Measurements from ENCODE around the gene IL1R1.
"Not testable (repeated sequence)": the region's sequence is repeated elsewhere in the genome, so short reads cannot be mapped to it uniquely, and the experiment has no call there.

IL1R1 gene

GRCh38 chr2:102112271-102112670, 30.3 kb upstream of the IL1R1 start:
- DNase-seq, result no peak

DNA sequence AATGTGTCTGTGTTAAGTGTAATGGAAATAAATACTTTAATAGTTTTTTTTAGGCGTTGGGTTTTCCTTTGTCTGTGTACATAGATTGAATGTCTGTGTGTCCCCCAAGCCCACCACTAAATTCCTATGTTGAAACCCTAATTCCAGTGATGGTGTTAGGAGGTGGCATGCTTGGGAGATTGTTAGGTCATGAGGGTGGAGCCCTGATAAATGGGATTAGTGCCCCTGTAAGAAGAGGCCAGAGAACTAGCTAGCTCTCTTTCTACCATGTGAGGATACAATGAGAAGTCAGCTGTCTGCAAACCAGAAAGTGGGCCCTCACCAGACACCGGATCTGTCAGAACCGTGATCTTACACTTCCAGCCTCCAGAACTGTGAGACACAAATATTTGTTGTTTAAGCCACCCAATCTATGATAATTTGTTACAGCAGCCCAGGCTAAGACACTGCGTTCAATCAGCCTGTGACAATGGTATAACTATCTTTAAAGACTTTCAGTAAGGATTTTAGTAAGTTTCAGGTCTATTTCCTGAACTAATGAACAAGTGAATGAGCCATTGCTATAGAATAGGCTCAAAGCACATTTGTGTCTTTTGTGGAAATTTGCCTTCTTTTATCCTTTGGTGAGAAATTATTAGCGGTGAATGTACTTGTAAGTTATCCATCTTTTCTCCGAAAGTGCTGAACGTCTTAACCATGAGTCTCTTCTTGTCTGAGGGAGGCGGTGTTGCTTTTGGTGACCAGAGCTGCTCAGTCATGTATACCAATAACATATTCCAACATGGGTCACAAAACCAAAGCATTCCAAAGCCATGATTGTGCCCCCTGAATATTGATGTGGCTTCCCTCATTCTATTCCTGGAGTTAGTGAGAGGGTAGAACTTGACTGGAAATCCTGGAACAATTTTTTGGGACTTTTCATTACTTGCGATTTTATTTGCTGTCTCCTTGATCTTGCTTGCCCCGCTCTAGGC, 29.6 kb upstream of the IL1R1 start:
- DNase-seq, result no peak

DNA sequence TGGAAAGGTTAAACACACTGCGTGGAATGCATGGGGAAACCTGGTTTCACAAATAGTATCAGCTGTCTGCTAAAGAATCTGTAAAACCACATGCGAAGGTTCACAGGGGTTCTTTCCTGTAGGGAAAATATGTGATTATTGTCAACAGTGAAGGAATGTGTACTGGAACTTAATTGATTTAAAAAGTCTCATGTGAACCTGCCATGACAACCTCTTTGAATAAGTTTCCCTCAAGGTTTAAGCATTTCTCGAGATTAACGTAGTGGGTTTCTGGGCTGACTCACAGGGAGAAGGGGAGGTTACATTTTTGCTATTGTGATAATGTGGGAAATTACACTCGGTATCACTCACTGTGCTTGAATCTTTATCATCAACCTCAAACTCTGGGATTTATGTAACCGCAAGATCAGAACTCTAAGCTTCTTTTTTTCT, 28.2 kb upstream of the IL1R1 start:
- no peak for DNase-seq

DNA sequence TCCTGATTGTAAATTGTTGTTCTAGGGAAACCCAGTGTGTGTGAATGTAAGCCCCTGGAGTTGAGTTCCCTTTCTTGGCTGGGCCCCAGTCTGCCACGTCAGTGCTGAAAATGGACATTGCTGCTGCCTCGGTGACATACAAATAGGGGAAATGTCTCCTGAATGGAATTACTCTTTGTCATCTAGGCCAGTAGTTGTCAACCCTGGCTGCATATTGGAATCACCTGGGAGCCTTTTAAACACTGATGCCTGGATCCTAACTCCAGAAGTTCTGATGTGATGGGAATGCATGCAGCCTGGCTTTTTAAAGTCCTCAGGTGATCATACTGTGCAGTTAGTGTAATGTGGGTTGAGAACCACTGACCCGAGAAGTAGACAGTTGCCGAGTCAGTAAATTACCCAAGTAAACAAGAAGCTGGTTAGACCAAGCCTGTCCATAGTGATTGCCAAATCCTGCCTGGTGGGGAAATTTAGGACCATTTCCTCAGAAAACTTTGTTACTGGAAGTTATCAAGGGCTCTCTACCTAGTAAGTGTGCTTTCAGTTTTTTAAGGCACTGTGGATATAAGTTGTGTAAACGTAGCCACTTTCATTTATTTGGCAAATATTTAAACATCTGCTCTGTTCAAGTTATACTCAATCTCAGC, 27.6 kb upstream of the IL1R1 start:
- no peak for DNase-seq

DNA sequence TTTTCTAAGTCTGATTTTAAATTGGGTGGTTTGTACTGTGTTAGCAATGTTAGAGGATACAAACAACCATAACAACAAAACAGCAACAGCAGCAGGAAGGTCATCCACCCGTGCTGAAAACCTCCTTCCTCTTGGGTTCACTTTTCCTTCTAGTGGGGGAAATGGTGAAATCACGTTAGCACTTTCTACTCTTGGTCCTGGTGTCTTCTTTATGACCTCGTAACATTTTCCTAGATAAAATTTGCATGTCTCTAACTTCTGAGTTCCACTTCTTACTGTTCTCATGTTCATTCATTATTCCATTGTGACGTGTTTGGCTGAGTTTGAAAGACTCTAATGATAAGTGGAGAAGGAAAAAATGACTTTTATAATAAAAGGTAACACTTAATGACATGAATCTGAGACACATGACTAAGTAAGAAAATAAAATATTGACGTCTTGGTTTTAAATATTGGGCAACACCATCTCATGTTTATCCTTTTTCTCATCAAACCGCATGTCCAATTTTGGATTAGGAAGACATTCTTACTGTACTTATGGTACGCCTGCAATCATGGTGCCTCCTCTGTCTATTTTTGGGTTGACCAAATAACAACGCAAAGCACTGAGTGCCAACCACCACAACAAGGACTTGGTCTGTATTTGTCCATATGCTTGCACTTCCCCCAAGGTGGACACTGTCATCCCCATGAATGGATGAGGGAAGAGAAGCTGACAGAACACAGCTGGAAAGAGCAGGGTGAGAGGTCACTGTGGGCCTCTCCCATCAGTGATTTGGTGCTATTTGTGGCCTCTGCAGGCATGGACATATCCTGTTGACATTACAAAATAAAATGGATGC, 25.7 kb upstream of the IL1R1 start:
- no peak for DNase-seq

GRCh38 chr2:102117472-102117858, 25.1 kb upstream of the IL1R1 start:
- DNase-seq, result no peak

DNA sequence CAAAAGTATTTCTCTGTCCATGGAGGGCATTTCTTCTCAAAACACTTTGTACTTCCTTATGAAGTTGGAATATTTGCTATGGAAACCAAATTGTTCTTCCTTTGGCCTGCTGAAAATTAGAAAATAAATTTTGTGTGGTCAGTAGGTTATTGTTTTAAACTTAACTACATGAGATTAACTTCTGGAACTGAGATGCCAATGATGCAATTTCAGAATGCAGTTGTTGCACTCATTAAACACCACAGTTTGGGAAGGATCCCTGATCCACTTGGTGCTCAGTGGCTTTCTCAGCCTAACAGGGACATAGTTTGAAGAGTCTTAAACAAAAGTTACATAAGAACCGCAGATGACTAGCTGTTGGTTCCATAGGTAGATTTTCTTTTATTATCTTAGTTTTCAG, 23.3 kb upstream of the IL1R1 start:
- no peak for DNase-seq

DNA sequence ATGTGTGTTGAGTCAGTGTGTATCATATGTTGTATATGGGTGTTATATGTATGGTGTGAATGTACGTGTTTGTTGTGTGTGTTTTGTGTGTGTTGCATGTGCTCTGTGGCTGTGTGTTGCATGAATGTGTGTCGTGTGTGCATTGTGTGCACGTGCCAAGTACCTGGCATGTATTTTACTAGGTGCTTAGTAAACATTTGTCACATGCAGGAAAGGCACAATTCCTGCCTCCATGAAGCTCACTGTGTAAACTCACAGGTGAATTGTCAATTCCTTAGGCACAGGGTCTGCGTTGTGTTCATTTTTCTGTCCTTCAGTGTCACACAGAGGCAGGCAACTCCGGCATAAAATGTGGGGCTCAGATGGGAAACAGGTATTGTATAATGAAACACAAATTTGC, 22.3 kb upstream of the IL1R1 start:
- no peak for DNase-seq

DNA sequence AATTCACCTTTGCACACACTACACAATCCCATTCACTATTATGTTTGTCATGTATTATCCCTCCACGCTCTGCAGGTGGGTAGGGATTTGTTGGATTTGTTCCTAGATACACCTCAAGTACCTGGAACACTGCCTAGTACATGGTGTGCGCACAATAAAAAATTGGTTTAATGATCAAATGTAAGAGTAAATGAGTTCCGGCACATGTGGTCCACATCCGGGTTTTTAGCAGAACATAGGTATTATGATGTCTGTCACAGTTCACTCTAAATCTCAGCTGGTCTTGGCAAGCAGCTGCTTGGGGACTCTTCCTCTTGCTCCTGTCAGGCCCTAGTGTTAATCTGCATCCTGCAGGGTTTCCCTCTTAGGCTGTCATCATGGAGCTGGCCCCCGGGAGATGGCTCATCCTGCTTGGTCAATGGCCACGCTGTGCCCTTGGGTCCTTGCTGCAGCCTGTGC, 21.8 kb upstream of the IL1R1 start:
- DNase-seq, result no peak

GRCh38 chr2:102122115-102122514, 20.4 kb upstream of the IL1R1 start:
- DNase-seq, result no peak

- no peak for DNase-seq
These were observed 19.6 kb upstream of the IL1R1 start for GRCh38 chr2:102122909-102123308.

GRCh38 chr2:102124421-102124820, 18.1 kb upstream of the IL1R1 start:
- not testable (repeated sequence) for DNase-seq

GRCh38 chr2:102126169-102126568, 16.4 kb upstream of the IL1R1 start:
- DNase-seq, result no peak

DNA sequence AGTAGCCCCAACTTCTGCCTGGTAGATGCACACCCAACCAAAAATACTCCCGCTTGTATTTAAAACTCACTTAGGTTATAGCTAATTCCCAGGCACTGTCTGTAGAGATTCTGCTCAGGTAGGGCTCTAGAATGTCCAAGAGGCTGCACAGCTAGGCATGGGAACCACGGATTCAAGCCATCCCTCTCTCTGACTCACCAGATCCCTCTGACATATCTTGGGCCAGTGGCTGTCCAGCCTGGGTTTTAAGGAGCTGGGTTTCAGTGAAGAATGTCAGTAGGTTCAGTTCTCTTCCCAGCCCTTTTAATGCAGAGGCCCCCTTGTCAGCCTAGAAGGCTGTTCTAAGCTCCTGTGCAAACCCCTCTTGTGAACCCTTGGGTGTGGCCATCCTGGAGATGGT, 15.9 kb upstream of the IL1R1 start:
- no peak for DNase-seq

GRCh38 chr2:102129082-102129481, 13.5 kb upstream of the IL1R1 start:
- DNase-seq, result no peak

DNA sequence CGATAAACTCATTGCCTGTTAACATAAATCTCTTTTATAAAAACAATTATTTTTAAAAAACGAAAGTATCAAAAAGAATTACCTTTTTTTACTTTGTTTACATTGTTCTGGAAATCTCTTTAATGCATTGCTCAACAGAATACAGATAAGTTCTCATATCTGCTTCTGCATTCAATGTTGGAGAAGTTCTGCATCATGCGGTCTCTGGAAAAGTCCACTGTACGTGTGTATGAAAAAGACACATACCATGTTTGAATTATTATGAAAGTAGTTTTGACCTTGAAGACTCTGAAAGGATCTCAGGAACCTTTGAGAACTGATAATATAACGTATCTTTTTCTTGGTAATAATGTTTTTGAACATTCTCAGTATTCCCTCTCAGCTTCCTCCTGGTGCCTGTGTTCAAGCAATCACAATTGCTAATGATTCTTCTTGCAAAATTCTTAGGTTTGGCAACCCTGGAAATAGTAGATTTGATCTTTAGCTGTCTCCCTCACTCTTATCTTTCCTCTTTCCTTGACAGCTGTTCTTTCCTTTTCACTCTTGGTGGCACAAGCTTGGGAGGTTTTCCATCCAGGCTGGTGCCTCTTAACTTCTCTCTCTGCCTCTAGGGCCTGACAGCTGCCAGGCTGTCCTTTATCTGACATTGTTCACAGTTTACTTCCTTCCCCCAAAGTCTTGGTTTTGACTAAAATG, 12.4 kb upstream of the IL1R1 start:
- DNase-seq, result peak; percentile 13

DNA sequence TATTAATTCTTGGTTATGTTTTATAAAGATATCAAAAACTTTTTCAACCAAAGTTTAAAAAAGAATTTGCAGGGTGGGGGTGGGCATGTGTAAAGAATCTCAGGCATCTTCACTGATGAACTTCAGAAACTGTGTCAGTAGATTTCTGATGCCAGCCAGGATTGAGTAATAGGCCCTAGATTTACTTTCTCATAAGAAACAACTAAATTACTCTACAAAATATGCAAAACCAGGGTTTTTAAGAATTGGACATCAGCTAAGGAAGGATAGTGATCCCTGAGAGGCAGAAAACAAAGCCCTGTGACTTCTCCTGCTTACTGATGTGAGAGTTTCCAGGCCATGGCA, 11.9 kb upstream of the IL1R1 start:
- no peak for DNase-seq

- no peak for DNase-seq
These were observed 11.0 kb upstream of the IL1R1 start for GRCh38 chr2:102131564-102131963.

DNA sequence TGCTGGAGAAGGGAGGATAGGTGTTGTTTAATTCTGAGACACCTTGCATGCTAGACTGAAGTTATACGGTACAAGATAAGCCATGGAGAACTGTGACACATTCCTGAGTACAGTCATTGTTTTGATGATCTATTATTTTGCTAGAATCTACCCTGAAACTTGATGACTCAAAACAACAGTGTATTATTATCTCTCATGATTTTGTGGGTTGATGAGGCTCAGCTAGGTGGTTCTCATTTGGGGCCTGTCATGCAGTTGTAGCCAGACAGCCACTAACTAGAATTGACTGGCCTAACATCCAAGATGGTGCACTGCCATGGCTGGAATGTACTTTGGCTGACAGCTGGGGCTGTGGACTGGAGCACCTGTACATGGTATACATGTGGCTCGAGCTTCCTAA, 5.4 kb upstream of the IL1R1 start:
- DNase-seq, result no peak

GRCh38 chr2:102138331-102138730, 4.2 kb upstream of the IL1R1 start:
- DNase-seq, result no peak

GRCh38 chr2:102139851-102140250, 2.7 kb upstream of the IL1R1 start:
- no peak for DNase-seq

- DNase-seq, result no peak
These were observed 2.2 kb upstream of the IL1R1 start for GRCh38 chr2:102140377-102140776.

Data from GDM1 (cell line).